Measurements from ENCODE around the gene ADORA1. TPM values are rescaled to one million over a fixed set of nuclear protein-coding genes. Genes with fewer than 3 reads are reported as not detected.

Gene ADORA1
- total and polyA plus RNA-seq, 2 donors (not counting 3 experiments of a cell fraction or from before 2014, with no cell fraction given) = 0.15 TPM; not detected in 1

DNA sequence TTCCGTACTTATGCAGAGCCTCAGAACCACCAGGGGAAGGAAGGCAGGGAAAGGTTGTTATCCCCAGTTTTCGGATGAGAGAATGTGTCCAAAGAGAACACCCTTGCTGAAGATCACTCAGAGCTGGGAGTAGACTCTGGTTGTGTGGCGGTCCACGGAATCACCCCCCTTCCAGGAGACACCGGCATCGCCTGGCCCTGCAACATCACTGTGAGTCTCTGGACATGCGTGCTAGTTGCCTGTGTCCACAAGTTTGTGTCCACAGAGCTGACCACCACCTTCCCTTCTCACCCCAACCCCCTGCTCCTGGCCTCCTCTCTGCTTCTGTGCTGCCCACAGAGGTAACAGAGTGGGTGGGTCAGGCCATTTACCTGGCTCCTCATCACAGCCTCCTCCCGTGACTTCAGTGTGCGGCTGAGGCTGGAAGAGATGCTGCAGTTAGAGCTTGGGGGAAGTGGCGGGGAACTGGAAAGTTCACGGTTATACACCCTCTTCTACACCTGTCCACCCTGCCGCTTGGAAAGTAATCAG is 40.8 kb downstream of the ADORA1 start:
- H3K27ac ChIP-seq (ENCODE audit: insufficient read depth, low read depth, low read length) = no peak overlapping the region
- no peaks in the 10 kb centered on the region for H3K9me3 ChIP-seq (replicated peaks; ENCODE audit: control insufficient read depth, insufficient read depth, low read length)
- DNase-seq (ENCODE audit: low read depth, low spot score) (no peak), FAIRE-seq (no peak)
- no peaks in the 10 kb centered on the region for H3K79me2 ChIP-seq (ENCODE audit: control insufficient read depth, insufficient read depth, low read length)
- no peaks in the 10 kb centered on the region for H4K20me1 ChIP-seq (replicated peaks; ENCODE audit: control insufficient read depth, extremely low read depth, insufficient read depth, low read length)
- no peaks in the 10 kb centered on the region for H3K4me1 ChIP-seq (ENCODE audit: control insufficient read depth, extremely low read depth, insufficient read depth, low read length)
- ChIA-PET CTCF (interaction anchor here (1.1 to 6.6 kb wide), 3 partner anchors 19 to 128 kb away, joined by 3 to 317 read pairs (median 98); no protein-coding TSS in a partner anchor), POLR2A (no interaction called here)
- BruUV-seq (replicated peaks) = no TSS peak
- no peak overlapping the region for H3K9ac ChIP-seq (replicated peaks; ENCODE audit: extremely low read depth, insufficient read depth, low read length)
- intact Hi-C loops (cut with micrococcal nuclease) (no loop called here), dilution Hi-C loops (cut with MboI; ENCODE audit: extremely low pct_ligation_motif_present, low sequenced_read_pairs) (no loop called here)
- no peak overlapping the region for H3K4me2 ChIP-seq (ENCODE audit: insufficient read depth, low read length)
- TF ChIP-seq FOS (IDR thresholded peaks at IDR 0.05; ENCODE audit: borderline replicate concordance, insufficient read depth, low read length) (no peak), JUN (IDR thresholded peaks at IDR 0.05; ENCODE audit: borderline replicate concordance, insufficient read depth, insufficient read length, low read depth) (no peak), POLR2A (IDR thresholded peaks at IDR 0.05; ENCODE audit: low read depth, low read length) (no peak), MAX (IDR thresholded peaks at IDR 0.05; ENCODE audit: insufficient read depth, insufficient read length) (no peak), EZH2 (IDR thresholded peaks at IDR 0.05; ENCODE audit: borderline replicate concordance, low read depth, low read length, severe bottlenecking) (no peak), GATA2 (IDR thresholded peaks at IDR 0.05; ENCODE audit: insufficient read depth, insufficient read length, low read depth, low read length) (no peak), MYC (IDR thresholded peaks at IDR 0.05; ENCODE audit: low read depth, low read length) (no peak), POLR2AphosphoS5 (IDR thresholded peaks at IDR 0.05; ENCODE audit: insufficient read depth, low read depth, low read length) (no peak)
- TF ChIP-seq, protein P1, sequence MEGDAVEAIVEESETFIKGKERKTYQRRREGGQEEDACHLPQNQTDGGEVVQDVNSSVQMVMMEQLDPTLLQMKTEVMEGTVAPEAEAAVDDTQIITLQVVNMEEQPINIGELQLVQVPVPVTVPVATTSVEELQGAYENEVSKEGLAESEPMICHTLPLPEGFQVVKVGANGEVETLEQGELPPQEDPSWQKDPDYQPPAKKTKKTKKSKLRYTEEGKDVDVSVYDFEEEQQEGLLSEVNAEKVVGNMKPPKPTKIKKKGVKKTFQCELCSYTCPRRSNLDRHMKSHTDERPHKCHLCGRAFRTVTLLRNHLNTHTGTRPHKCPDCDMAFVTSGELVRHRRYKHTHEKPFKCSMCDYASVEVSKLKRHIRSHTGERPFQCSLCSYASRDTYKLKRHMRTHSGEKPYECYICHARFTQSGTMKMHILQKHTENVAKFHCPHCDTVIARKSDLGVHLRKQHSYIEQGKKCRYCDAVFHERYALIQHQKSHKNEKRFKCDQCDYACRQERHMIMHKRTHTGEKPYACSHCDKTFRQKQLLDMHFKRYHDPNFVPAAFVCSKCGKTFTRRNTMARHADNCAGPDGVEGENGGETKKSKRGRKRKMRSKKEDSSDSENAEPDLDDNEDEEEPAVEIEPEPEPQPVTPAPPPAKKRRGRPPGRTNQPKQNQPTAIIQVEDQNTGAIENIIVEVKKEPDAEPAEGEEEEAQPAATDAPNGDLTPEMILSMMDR (IDR thresholded peaks at IDR 0.05; ENCODE audit: extremely low read depth in 1 of 2, insufficient read depth in 1 of 2, low read depth in 1 of 2, low read length in 2 of 2) = no peak
- H2AFZ ChIP-seq (ENCODE audit: low read depth, low read length) = no peak overlapping the region
- H3K9me1 ChIP-seq (replicated peaks; ENCODE audit: control insufficient read depth, extremely low read depth, insufficient read depth, low read length) = no peaks in the 10 kb centered on the region
- peaks cover 0 to 6% of the 10 kb centered on the region in 2 experiments for H3K27me3 ChIP-seq (ENCODE audit: control insufficient read depth in 2 of 2, insufficient read depth in 2 of 2, low read length in 2 of 2)
- no peaks in the 10 kb centered on the region for H3K36me3 ChIP-seq (ENCODE audit: control insufficient read depth in 2 of 2, extremely low read depth in 1 of 2, insufficient read depth in 2 of 2, low read length in 2 of 2)
- no peak overlapping the region for H3K4me3 ChIP-seq (replicated peaks in 1 of 3; ENCODE audit: insufficient read depth in 1 of 3, low read depth in 1 of 3, low read length in 3 of 3)
